ENCODE results near the gene AP1B1. TPM values are rescaled to one million over a fixed set of nuclear protein-coding genes. Genes with fewer than 3 reads are reported as not detected.

AP1B1 gene
- total and polyA plus RNA-seq, 2 of the 8 experiments (the other 6 are each of a cell fraction or from before 2014, with no cell fraction given): 64.2 to 86.8 TPM

GRCh38 chr22:29369460-29369859, 18.9 kb downstream of the AP1B1 start (continued):
- TF ChIP-seq ZNF274 (IDR thresholded peaks at IDR 0.05; ENCODE audit: borderline replicate concordance, extremely low read depth, low read length): no peak
- no peak for TF ChIP-seq RXRA (IDR thresholded peaks at IDR 0.05; ENCODE audit: insufficient read depth, low read depth, low read length)
- no peak for TF ChIP-seq KDM4A (IDR thresholded peaks at IDR 0.05; ENCODE audit: low read depth, low read length, severe bottlenecking)
- 0 out of 2 replicates have a peak, but pooled peaks have one; percentile 41 for TF ChIP-seq RBBP5 (IDR thresholded peaks at IDR 0.05; ENCODE audit: borderline replicate concordance, low read depth, low read length)
- no peak for TF ChIP-seq POLR2AphosphoS5 (IDR thresholded peaks at IDR 0.05; ENCODE audit: low read depth, low read length)
- no peak for TF ChIP-seq HDAC6 (IDR thresholded peaks at IDR 0.05; ENCODE audit: low read depth, low read length)
- no peak for TF ChIP-seq TAF7 (optimal IDR thresholded peaks at IDR 0.05; ENCODE audit: borderline replicate concordance, low read depth, low read length)
- no peak for TF ChIP-seq USF2 (IDR thresholded peaks at IDR 0.05; ENCODE audit: low read length)
- TF ChIP-seq JUND (IDR thresholded peaks at IDR 0.05; ENCODE audit: low read length): peak; percentile 67
- TF ChIP-seq ASH2L (IDR thresholded peaks at IDR 0.05; ENCODE audit: low read length): peak; percentile 38
- no peak for TF ChIP-seq TBP (IDR thresholded peaks at IDR 0.05; ENCODE audit: low read depth, low read length)
- TF ChIP-seq SP1 (IDR thresholded peaks at IDR 0.05; ENCODE audit: low read depth, low read length): no peak
- TF ChIP-seq CHD2 (IDR thresholded peaks at IDR 0.05; ENCODE audit: low read length): no peak
- no peak for TF ChIP-seq RAD21 (IDR thresholded peaks at IDR 0.05 in 1 of 2, conservative IDR thresholded peaks at IDR 0.05 in 1 of 2; ENCODE audit: low read depth in 2 of 2, low read length in 2 of 2)
- no peak for TF ChIP-seq ATF3 (IDR thresholded peaks at IDR 0.05; ENCODE audit: insufficient read depth, low read depth, low read length)
- peak; percentile 83 for TF ChIP-seq CEBPB (IDR thresholded peaks at IDR 0.05; ENCODE audit: low read depth, low read length)

All from H1 (cell line).